ENCODE data around the gene MYO1B. TPM values are rescaled to one million over a fixed set of nuclear protein-coding genes. Genes with fewer than 3 reads are reported as not detected.

Gene MYO1B
- total and polyA plus RNA-seq, 2 of the 4 experiments (the other 2 are of a cell fraction): 57.2 to 116 TPM

DNA sequence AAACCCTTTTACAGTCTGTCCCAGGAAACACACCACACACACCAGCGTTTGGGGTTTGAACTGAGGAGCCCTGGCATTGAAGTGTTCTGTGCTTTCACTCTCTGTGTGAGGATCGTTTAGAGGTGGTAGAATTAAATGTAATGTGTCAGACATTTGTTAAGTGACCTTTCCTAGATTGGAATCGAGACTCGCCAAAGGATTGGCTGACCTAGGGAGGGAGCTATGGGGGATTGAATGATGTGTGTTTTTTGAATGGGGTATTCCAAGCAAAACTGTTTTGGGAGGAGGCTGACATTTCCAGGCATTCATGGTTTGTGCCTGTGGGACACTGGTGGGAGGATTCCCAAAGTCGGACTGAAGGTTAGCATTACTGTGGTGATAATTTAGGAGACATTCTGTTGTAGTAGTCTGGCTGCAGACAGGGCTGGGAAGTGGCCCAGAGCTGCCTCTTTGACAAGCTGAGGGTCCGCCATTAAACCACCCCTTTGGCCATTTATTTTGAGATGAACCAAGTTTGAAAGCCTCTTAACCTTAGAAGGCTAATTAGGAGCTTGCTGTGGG lies 1.7 kb downstream of the MYO1B start:
- in situ Hi-C loops (cut with MboI; ENCODE audit: low sequenced_read_pairs) (no loop called here), dilution Hi-C loops (cut with HindIII; ENCODE audit: low sequenced_read_pairs, unreplicated experiment) (no loop called here), intact Hi-C loops (cut with micrococcal nuclease) (loop anchor here (1.0 to 5.0 kb wide), 6 partner anchors 18 to 254 kb away; no protein-coding TSS in a partner anchor)
- H2BK20ac ChIP-seq (ENCODE audit: low read depth, low read length): peak overlapping the region; percentile 75
- peak overlapping the region; percentile 84 for H2BK120ac ChIP-seq (ENCODE audit: low read depth, low read length)
- H2BK15ac ChIP-seq (ENCODE audit: low read depth, low read length): peak overlapping the region; percentile 68
- peak overlapping the region; percentile 13 to 75; a peak in 3 of 4 replicates for H4K8ac ChIP-seq (ENCODE audit: low read depth in 2 of 2, low read length in 2 of 2)
- H4K5ac ChIP-seq (ENCODE audit: low read depth, low read length): peak overlapping the region; percentile 66; the same call in 1 of the 2 replicates
- peak overlapping the region; percentile 76 for H3K18ac ChIP-seq (ENCODE audit: low read depth, low read length)
- peak overlapping the region; percentile 92 for H3K56ac ChIP-seq (ENCODE audit: extremely low read depth, insufficient read depth, low read length)
- peak overlapping the region; percentile 83 for H3K27ac ChIP-seq (ENCODE audit: insufficient read depth, low read length)
- no peak for TF ChIP-seq MAFK (IDR thresholded peaks at IDR 0.05; ENCODE audit: low read depth, low read length)
- H2AK9ac ChIP-seq (replicated peaks; ENCODE audit: low read depth, low read length, poor library complexity): peak overlapping the region; percentile 87
- peaks cover 22% of the 10 kb centered on the region for H3K4me1 ChIP-seq (ENCODE audit: control insufficient read depth, insufficient read depth, low read length)
- H3K4me2 ChIP-seq (ENCODE audit: low read depth, low read length): peak overlapping the region; percentile 94
- peak overlapping the region; percentile 97 for H3K4me3 ChIP-seq (ENCODE audit: insufficient read depth, low read depth, low read length)
- peak overlapping the region; percentile 91 for H3K4ac ChIP-seq (ENCODE audit: low read depth, low read length)
- peak overlapping the region; percentile 86 for H4K91ac ChIP-seq (ENCODE audit: insufficient read depth, low read depth, low read length)
- peaks cover 3% of the 10 kb centered on the region; the same call in 1 of the 2 replicates for H3K9me3 ChIP-seq (ENCODE audit: control insufficient read depth, insufficient read depth, low read length)
- peaks cover 13% of the 10 kb centered on the region; the same call in 1 of the 2 replicates for H3K36me3 ChIP-seq (ENCODE audit: control insufficient read depth, insufficient read depth, low read length)
- ATAC-seq (ENCODE audit: low read depth) (no peak), DNase-seq (no peak)
- ChIA-PET POLR2A (ENCODE audit: unreplicated experiment) (interaction anchor here (0.6 kb wide), 1 partner anchor 112 kb away, joined by 14 read pairs; no protein-coding TSS in a partner anchor), CTCF (interaction anchor here (1.0 to 1.2 kb wide), 2 partner anchors 9 to 41 kb away, joined by 3 read pairs; no protein-coding TSS in a partner anchor)
- H3K9ac ChIP-seq (ENCODE audit: low read depth, low read length): peak overlapping the region; percentile 97
- peak overlapping the region; percentile 9 for H2AFZ ChIP-seq (replicated peaks; ENCODE audit: low read length, poor library complexity)
- H2AK5ac ChIP-seq (ENCODE audit: low read depth, low read length): peak overlapping the region; percentile 89
- 0% methylated on average over 2 of the region's 6 CpGs; no CpG with 5 or more reads in 1 of the 2 experiments for WGBS, 2 experiments (ENCODE audit: extremely low coverage in 2 of 2, insufficient read length in 1 of 2)
- BruUV-seq (replicated peaks): no TSS peak
- peak overlapping the region; percentile 94 for H3K23ac ChIP-seq (ENCODE audit: low read depth, low read length)
- no peaks in the 10 kb centered on the region for H3K27me3 ChIP-seq (ENCODE audit: control insufficient read depth, insufficient read depth, low read length)
- peaks cover 50% of the 10 kb centered on the region for H4K20me1 ChIP-seq (ENCODE audit: insufficient read depth, low read length)
- H2BK5ac ChIP-seq (ENCODE audit: low read depth, low read length, poor library complexity, severe bottlenecking): peak overlapping the region; percentile 89
- H3K14ac ChIP-seq (replicated peaks; ENCODE audit: low read depth, low read length): peak overlapping the region; percentile 92
- peaks cover 20% of the 10 kb centered on the region for H3K9me1 ChIP-seq (ENCODE audit: insufficient read depth, low read length)
- H3K79me1 ChIP-seq (ENCODE audit: low read depth in 1 of 2, low read length in 2 of 2): peaks cover 6 to 56% of the 10 kb centered on the region in 2 experiments; a peak in 3 of 4 replicates

Data from IMR-90 (cell line).